BE2C (cell line): ENCODE results near the gene DSG3. TPM values are rescaled to one million over a fixed set of nuclear protein-coding genes. Genes with fewer than 3 reads are reported as not detected.

Experiments used
- DNase-seq: peaks from one replicate; pipeline ENCODE4 v3.0.0-alpha.2; 2020
- H3K27me3 ChIP-seq: fragments of 250-450 bp; sonication (Bioruptor Pico); 2 replicates; pipeline ENCODE4 v1.5.1; 2020; ENCODE audit warnings: mild to moderate bottlenecking
- H3K36me3 ChIP-seq: fragments of 250-450 bp; sonication (Bioruptor Pico); 2 replicates; pipeline ENCODE4 v1.5.1; 2020; ENCODE audit warnings: mild to moderate bottlenecking
- H3K4me1 ChIP-seq: fragments of 250-450 bp; sonication (Bioruptor Pico); 2 replicates; pipeline ENCODE4 v1.5.1; 2020
- H3K4me3 ChIP-seq: 2 replicates; pipeline ENCODE4 v1.5.1; 2011; ENCODE audit warnings: low read depth, low read length
- H3K9me3 ChIP-seq: fragments of 250-450 bp; sonication (Bioruptor Pico); 2 replicates; pipeline ENCODE4 v1.5.1; 2020
- polyA plus RNA-seq: library from polyadenylated mRNA; unstranded; fragments of >200 nt; gene quantifications from one replicate; pipeline ENCODE4 v1.2.1, GENCODE V29; 2012; ENCODE audit warnings: low read depth, missing spikeins; ENCODE audit not compliant: insufficient read length, insufficient read depth
- TF ChIP-seq, protein P1 (sequence below): IDR thresholded peaks from 2 replicates; pipeline ENCODE4 v1.5.1; 2012; ENCODE audit warnings: mild to moderate bottlenecking, low read depth, low read length

DSG3 gene, protein sequence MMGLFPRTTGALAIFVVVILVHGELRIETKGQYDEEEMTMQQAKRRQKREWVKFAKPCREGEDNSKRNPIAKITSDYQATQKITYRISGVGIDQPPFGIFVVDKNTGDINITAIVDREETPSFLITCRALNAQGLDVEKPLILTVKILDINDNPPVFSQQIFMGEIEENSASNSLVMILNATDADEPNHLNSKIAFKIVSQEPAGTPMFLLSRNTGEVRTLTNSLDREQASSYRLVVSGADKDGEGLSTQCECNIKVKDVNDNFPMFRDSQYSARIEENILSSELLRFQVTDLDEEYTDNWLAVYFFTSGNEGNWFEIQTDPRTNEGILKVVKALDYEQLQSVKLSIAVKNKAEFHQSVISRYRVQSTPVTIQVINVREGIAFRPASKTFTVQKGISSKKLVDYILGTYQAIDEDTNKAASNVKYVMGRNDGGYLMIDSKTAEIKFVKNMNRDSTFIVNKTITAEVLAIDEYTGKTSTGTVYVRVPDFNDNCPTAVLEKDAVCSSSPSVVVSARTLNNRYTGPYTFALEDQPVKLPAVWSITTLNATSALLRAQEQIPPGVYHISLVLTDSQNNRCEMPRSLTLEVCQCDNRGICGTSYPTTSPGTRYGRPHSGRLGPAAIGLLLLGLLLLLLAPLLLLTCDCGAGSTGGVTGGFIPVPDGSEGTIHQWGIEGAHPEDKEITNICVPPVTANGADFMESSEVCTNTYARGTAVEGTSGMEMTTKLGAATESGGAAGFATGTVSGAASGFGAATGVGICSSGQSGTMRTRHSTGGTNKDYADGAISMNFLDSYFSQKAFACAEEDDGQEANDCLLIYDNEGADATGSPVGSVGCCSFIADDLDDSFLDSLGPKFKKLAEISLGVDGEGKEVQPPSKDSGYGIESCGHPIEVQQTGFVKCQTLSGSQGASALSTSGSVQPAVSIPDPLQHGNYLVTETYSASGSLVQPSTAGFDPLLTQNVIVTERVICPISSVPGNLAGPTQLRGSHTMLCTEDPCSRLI
- not detected for polyA plus RNA-seq

DNA sequence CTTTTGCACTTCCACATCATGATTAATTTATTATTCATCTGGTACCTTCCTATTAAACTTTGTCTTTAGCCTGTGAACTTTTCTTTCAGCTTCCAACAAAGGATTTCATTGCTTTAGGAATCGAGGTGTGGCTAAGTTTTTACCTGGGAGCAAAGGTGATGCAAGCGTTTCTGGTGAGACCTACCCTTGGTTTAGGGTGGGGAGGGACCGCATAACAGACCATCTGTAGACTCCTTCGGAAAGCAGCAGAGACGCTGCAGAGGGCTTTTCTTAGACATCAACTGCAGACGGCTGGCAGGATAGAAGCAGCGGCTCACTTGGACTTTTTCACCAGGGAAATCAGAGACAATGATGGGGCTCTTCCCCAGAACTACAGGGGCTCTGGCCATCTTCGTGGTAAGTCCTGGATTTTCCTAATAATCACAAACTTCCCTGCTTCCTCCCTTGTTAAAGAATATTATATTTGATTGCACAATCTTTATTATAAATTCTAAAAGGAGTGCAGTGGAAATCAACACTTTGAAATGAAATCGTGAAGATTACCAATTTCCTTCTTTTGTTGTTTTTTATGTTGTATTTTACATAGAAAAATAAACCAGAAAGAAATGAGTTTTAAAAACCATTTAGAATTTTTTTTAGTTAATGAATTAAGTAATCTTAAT, at the start of gene DSG3:
TSS of gene DSG3 (plus strand) at position 212 of the 662 bp plus-strand sequence. CDS start at position 349, 137 bp downstream.
- no peaks in the 10 kb centered on the region for H3K27me3 ChIP-seq
- H3K4me3 ChIP-seq: no peak within 1 kb of the TSS
- DNase-seq: no peak
- H3K36me3 ChIP-seq: no peaks in the 10 kb centered on the region
- TF ChIP-seq, protein P1, sequence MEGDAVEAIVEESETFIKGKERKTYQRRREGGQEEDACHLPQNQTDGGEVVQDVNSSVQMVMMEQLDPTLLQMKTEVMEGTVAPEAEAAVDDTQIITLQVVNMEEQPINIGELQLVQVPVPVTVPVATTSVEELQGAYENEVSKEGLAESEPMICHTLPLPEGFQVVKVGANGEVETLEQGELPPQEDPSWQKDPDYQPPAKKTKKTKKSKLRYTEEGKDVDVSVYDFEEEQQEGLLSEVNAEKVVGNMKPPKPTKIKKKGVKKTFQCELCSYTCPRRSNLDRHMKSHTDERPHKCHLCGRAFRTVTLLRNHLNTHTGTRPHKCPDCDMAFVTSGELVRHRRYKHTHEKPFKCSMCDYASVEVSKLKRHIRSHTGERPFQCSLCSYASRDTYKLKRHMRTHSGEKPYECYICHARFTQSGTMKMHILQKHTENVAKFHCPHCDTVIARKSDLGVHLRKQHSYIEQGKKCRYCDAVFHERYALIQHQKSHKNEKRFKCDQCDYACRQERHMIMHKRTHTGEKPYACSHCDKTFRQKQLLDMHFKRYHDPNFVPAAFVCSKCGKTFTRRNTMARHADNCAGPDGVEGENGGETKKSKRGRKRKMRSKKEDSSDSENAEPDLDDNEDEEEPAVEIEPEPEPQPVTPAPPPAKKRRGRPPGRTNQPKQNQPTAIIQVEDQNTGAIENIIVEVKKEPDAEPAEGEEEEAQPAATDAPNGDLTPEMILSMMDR: no peak
- no peaks in the 10 kb centered on the region for H3K9me3 ChIP-seq
- no peaks in the 10 kb centered on the region for H3K4me1 ChIP-seq

DNA sequence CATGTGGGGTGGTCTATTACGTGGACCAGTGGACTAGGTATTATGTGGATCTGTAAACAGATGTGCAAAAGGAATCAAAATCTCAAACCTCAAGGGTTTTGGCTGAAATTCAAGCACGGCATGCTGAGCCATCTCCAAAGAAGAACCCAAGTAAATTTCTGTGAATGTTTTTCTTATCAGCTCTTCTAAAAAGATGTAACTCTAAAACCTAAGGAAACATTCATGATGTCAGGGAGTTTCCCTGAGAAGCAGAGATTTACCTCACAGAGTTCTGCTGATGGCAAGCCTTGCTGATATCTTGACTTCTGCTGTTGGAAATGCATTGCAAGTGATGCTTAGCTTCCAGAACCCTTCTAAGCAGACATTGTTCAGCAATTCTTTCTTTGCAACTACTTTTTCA, 49.4 kb upstream of the DSG3 start:
- Histone ChIP-seq H3K4me3 (no peak overlapping the region), H3K27me3 (no peaks in the 10 kb centered on the region), H3K36me3 (no peaks in the 10 kb centered on the region), H3K4me1 (no peaks in the 10 kb centered on the region), H3K9me3 (no peaks in the 10 kb centered on the region)
- TF ChIP-seq, protein P1: no peak
- no peak for DNase-seq

DNA sequence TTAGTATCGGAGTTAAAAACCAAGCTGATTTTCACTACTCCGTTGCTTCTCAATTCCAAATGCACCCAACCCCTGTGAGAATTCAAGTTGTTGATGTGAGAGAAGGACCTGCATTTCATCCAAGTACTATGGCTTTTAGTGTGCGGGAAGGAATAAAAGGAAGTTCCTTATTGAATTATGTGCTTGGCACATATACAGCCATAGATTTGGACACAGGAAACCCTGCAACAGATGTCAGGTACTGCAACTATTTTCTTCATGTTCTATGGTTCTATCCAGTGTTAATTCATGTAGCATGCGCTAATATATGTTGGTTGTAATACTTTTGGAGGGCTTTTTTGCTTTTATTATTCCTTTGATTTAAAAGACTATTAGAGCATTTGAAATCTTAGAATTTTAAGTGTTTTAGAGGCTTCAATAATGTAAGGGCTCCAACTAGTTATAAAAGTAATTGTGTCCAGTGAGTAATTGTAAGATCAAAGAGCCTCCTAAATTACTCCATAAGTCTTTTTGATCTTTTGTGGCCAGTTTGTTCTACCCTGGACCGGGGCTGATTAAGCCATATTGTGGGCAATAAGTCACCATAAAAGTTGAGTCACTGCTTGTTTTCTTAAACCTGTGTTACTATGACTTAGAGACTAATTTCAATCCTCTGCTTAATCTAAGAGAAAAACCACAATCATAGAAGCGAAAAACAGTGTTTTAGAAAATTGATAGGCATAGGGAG, 48.1 kb upstream of the DSG3 start:
- Histone ChIP-seq H3K27me3 (no peaks in the 10 kb centered on the region), H3K4me1 (no peaks in the 10 kb centered on the region), H3K4me3 (no peak overlapping the region), H3K36me3 (no peaks in the 10 kb centered on the region), H3K9me3 (no peaks in the 10 kb centered on the region)
- TF ChIP-seq, protein P1: no peak
- no peak for DNase-seq

DNA sequence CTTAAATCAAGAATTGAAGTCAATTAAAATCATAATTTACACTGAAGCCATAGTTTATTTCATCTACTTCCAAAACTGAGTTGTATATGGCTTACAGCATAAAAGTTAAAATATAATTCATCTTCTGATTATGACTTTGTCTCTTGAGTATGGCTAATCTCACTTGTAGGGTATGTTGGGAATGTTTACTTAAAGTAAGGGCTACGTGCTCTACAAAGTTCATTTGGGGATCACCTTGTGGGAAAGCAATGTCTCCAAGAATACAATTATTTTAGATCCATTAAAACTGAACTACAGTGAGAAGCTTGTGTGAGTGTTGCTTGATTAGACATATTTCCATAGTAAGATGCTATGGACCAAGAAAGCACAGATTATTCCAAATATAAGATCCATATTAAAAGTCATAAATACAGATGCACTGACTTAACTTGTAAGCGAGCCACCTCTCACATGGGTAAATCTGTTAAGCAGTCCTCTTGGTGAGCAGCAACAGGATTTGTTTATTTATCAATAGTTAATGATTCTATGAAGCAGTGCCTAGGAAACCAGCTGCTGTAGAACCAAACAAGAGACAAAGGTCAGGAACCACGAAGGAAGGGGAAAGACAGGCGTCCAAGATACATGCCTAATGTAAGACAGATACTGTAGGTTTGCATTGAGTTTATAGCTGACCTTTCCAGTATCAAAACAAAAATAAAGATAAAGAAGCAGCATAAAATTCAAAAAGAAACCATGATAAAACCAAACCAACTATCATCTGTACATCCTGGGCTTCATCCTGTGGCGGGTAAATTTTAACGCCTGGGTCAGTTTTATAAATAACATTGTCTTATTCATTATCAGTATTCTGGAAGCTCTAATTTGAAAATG, 46.1 kb upstream of the DSG3 start:
- H3K9me3 ChIP-seq: no peaks in the 10 kb centered on the region
- no peak overlapping the region for H3K4me3 ChIP-seq
- no peaks in the 10 kb centered on the region for H3K27me3 ChIP-seq
- TF ChIP-seq, protein P1: no peak
- no peaks in the 10 kb centered on the region for H3K36me3 ChIP-seq
- H3K4me1 ChIP-seq: no peaks in the 10 kb centered on the region
- no peak for DNase-seq

DNA sequence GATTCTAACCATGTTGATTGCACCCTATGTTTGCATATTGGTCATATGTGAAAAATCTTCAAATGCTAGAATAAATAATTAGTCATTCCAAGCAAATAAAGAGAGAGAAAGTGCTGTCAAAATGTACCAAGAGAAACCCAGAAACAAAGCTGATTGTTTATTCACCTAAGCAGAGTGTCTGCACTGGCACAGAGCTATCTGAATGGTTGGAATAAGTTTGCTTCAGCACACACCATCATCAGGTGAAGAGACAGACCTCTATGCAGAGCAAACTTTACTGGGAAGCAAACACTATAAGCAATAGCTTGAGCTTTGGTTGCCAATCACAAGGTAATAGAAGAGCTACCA, 45.5 kb upstream of the DSG3 start:
- H3K4me3 ChIP-seq: no peak overlapping the region

More for the DNA sequence above, 45.5 kb upstream of the DSG3 start:
- Histone ChIP-seq H3K36me3 (no peaks in the 10 kb centered on the region), H3K4me1 (no peaks in the 10 kb centered on the region), H3K9me3 (no peaks in the 10 kb centered on the region), H3K27me3 (no peaks in the 10 kb centered on the region)
- TF ChIP-seq, protein P1: no peak
- DNase-seq: no peak
